Glomerular endothelial cell (primary cell): ENCODE data around the gene ZSWIM8. TPM values are rescaled to one million over a fixed set of nuclear protein-coding genes. Genes with fewer than 3 reads are reported as not detected.
"Not testable (repeated sequence)": the region's sequence is repeated elsewhere in the genome, so short reads cannot be mapped to it uniquely, and the experiment has no call there.

Source experiments
- DNase-seq: peaks from one replicate; pipeline ENCODE4 v3.0.0-alpha.2; 2011; ENCODE audit warnings: low read depth, low spot score; ENCODE audit errors: extremely low read depth
- total RNA-seq: library from RNA; depleted of rRNA; stranded (reverse); fragments of >200 nt; gene quantifications from 2 replicates; pipeline ENCODE4 v1.2.3, GENCODE V29; 2015

Gene ZSWIM8
- total RNA-seq, 1 donor from 2014 or later, result 123 TPM

DNA sequence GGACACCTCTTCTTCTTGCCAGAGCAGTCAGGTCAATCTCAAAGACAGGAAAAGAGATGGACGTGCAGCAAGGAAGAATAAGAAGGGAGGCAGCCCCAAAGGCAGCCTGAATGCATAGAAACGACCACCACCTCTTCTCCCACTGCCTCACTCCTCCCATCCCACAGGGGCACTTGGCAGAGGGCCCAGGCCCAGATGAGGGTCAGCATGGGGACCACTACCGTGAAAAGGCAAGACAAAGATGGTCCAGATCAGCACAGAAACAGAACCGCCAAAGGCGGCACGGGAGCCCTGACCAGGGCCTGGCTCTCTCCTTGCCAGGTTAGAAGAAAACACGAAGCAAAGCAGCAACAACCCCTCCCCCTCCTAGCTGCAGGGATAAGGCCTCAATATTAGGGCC, 27.9 kb downstream of the ZSWIM8 start:
- DNase-seq, result no peak

- DNase-seq, result no peak
Measured at GRCh38 chr10:73814276-73814895, 29.0 kb downstream of the ZSWIM8 start.

GRCh38 chr10:73814896-73815718, 29.7 kb downstream of the ZSWIM8 start:
- no peak for DNase-seq

GRCh38 chr10:73815719-73816030, 30.3 kb downstream of the ZSWIM8 start:
- DNase-seq, result no peak

GRCh38 chr10:73816917-73817729, 31.7 kb downstream of the ZSWIM8 start:
- DNase-seq, result no peak

- no peak for DNase-seq
Measured at GRCh38 chr10:73817826-73818225, 32.4 kb downstream of the ZSWIM8 start.

GRCh38 chr10:73818402-73818801, 33.0 kb downstream of the ZSWIM8 start:
- no peak for DNase-seq

DNA sequence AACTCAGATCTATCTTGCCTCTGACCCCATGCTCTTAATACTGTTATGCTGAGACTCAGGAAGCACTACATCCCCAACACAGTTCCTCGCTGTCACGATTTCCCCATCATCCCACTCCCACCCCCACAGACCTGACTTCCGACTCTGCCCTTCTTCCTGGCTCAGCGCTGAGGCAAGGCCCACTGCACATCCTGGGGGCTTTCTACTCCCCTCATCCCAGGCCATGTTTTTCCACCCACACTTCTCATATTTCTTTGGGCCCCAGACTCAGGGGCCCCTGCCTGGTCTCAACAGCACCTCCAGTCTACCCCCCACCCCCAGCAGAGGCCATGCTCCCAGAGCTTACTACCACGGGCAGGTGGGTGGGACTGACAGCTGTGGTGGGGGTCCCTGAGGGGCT, 33.7 kb downstream of the ZSWIM8 start:
- no peak for DNase-seq

DNA sequence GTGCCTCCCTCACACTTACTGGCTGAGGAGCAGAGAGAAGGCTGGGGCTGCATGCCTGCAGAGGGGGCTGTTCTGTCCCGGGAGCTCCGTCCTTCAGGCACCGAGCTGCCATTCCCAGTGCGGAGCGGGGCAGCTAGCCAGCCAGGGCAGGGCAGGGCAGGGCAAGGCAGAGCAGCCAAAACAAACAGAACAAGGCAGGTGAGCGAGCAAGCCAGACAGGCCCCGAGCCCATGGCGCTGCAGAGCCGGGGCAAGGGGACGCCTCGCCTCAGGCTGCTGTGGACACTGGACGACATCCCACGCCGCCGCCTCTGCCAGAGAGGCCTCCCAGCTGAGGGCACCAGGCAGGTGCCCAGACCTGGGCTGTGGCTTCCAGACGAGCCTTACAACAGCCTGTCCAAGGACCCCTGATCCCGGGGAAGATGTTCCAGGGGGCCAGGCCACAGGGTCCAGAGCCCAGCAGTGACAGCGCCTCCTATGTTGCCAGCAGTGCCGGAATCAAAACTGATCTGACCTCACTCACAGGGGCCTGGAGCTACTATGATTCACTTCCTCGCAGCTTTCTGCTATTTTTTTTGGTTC, 34.2 kb downstream of the ZSWIM8 start:
- no peak for DNase-seq

- DNase-seq, result no peak
Measured at GRCh38 chr10:73823391-73823790, 38.0 kb downstream of the ZSWIM8 start.

DNA sequence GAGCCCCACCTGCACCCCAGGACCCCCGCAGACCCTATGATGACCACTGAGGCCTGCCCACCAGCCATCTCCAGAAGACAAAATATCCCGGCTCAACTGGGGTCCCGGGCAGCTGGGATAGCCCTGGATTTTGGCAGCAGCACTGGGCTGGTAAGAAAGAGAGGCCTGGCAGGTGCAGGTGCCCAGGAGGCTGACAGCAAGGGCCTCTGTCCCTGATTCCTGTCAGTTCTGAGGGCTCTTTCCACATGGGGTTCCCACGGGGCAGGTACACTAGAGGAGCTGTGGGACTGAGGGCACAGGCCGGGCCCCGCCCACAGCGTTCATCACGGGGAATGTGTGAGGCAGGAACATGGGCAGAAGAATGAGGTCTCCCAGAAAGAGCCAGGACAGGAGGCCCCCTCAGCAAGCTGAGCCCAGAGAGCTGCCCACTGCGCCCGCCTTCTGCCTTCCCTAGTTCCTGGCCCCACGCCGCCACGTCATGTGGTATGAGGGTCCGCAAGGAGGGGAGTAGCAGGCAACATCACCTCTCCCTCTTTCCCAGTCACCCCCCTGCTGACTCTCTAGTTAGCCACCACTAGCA, 38.8 kb downstream of the ZSWIM8 start:
- no peak for DNase-seq

- no peak for DNase-seq
Measured at GRCh38 chr10:73827346-73828089, 42.1 kb downstream of the ZSWIM8 start.

DNA sequence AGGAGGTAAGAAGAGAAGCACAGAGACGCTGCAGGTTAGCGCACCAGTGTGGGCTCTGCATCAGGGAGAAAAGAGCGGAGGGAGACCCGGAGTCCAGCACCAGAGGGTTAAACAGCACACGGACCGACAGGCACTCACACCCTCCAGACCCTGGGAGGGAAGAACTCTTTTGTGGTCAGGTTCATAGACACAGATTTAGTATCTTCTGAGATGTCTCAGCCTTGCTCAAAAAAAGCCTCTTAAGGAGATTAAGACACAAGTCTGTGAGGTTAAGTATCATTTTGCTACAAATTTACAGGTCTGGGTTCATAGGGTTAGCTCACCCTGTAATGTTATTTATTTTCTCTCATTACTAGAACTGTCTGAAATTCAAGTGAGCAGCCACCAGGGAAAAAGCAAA, 42.8 kb downstream of the ZSWIM8 start:
- no peak for DNase-seq

- not testable (repeated sequence) for DNase-seq
Measured at GRCh38 chr10:73829090-73829489, 43.7 kb downstream of the ZSWIM8 start.

GRCh38 chr10:73836427-73836980, 51.1 kb downstream of the ZSWIM8 start:
- no peak for DNase-seq

DNA sequence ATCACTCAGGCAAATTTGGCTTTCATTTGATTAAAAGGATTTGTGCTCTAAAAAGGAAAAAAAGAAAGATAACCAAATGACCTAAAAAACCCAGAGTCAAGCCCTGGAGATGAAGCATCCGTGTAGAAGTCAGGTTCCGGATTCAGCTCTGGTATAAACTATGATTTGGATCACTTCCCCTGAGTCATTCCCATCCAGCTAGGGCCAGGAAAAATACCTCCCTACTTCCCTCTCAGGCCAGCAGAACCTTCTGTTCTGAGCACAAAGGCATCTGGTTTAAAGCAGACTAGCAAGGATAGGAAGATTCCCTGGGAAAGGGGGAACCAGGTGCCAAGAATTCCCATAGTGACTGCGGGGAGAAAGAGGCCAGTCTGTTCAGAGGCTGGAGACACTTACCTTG, 51.7 kb downstream of the ZSWIM8 start:
- no peak for DNase-seq

DNA sequence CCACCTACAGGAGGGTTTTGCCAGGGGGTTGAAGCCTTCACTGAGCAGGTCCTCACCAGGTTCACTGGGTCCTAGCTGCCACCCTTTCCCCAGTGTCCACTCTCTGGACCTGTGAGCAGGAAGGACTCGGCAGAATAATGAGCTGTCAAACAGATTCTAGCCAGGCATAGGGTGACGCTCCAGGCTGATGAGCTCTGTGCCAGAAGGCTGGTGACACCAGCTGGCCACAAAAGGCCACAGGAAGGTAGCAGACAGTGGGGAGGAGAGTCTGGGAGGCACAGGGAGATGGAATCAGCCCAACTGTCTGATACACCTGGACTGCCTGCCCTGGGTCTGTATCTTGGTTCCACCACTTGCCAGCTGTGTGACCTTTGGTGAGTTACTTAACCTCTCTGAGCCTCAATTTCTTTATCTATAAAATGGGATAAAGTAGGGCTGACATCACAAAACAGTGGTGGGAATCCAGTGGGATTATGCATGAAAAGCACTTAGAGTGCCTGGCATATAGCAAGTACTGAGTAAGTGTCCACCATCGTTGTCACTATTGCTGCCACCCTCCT, 52.7 kb downstream of the ZSWIM8 start:
- DNase-seq, result no peak

- no peak for DNase-seq
Measured at GRCh38 chr10:73838827-73839226, 53.4 kb downstream of the ZSWIM8 start.

- no peak for DNase-seq
Measured at GRCh38 chr10:73839276-73839966, 54.0 kb downstream of the ZSWIM8 start.
